ENCODE results near the gene CHD3. TPM values are rescaled to one million over a fixed set of nuclear protein-coding genes. Genes with fewer than 3 reads are reported as not detected.

CHD3 gene
- total and polyA plus RNA-seq, 2 donors (not counting 1 experiment from before 2014, with no cell fraction given), result 68.1 to 69.1 TPM

GRCh38 chr17:7857713-7858521 lies 30.7 kb upstream of the CHD3 start, which contains the start of gene CYB5D1:
Gene CYB5D1 (plus strand): TSS chr17:7858003. CDS start chr17:7858135, 132 bp downstream.
- CTCF ChIA-PET, result interaction anchor here (0.6 to 2.6 kb wide), 24 partner anchors 13 to 252 kb away, joined by 3 to 53 read pairs (median 4); partner anchors contain the start of genes CNTROB, KDM6B, TP53 and TRAPPC1
- H3K4me1 Mint-ChIP-seq, result peaks cover 5% of the 10 kb centered on the region
- peak; percentile 54 for ATAC-seq (ENCODE audit: low read depth)
- WGBS (ENCODE audit: insufficient coverage), result 11% methylated on average over 48 of the region's 48 CpGs
- POLR2A ChIA-PET, result interaction anchor here (0.9 to 1.7 kb wide), 11 partner anchors 13 to 390 kb away, joined by 3 to 21 read pairs (median 5); partner anchors contain the start of genes CNTROB, CTC1, KDM6B and RNF227
- Histone ChIP-seq H3K79me2 (ENCODE audit: control insufficient read depth, insufficient read depth, low read length) (peaks cover 9% of the 10 kb centered on the region), H4K20me1 (ENCODE audit: control insufficient read depth, insufficient read depth, low read length, poor library complexity, severe bottlenecking) (peaks cover 12% of the 10 kb centered on the region), H3K4me2 (replicated peaks; ENCODE audit: low read depth, low read length, poor library complexity, severe bottlenecking) (peak within 1 kb of the TSS; percentile 83), H3K36me3 (replicated peaks in 1 of 2; ENCODE audit: control extremely low read depth in 1 of 2, control insufficient read depth in 1 of 2, extremely low read depth in 1 of 2, insufficient read depth in 2 of 2, low read length in 1 of 2) (peaks cover 0 to 3% of the 10 kb centered on the region in 2 experiments), H3K9ac (ENCODE audit: low read length) (peak within 1 kb of the TSS; percentile 82), H3K27ac (ENCODE audit: low read length in 2 of 2) (peak within 1 kb of the TSS; percentile 85 to 90), H3K27me3 (replicated peaks in 1 of 4; ENCODE audit: control extremely low read depth in 1 of 4, control insufficient read depth in 3 of 4, insufficient read depth in 4 of 4, low read length in 3 of 4) (no peaks in the 10 kb centered on the region), H3K4me3 (ENCODE audit: control extremely low read depth in 1 of 5, extremely low read depth in 1 of 5, insufficient read depth in 1 of 5, low read depth in 2 of 5, low read length in 4 of 5) (peak within 1 kb of the TSS; percentile 57 to 92 (median 85)), H2AFZ (ENCODE audit: insufficient read depth, low read depth, low read length, poor library complexity, severe bottlenecking) (peak within 1 kb of the TSS; percentile 87), H3K9me3 (ENCODE audit: control extremely low read depth in 1 of 3, control insufficient read depth in 2 of 3, insufficient read depth in 1 of 3, low read length in 2 of 3) (no peaks in the 10 kb centered on the region), H3K4me1 (ENCODE audit: control insufficient read depth in 2 of 2, insufficient read depth in 2 of 2, low read length in 2 of 2) (peaks cover 20 to 31% of the 10 kb centered on the region in 2 donors)
- no peaks in the 10 kb centered on the region for H3K9me3 Mint-ChIP-seq (ENCODE audit: insufficient read depth)
- TF ChIP-seq EZH2 (IDR thresholded peaks at IDR 0.05; ENCODE audit: borderline replicate concordance, insufficient read depth, low read depth, low read length, poor library complexity, severe bottlenecking) (no peak), CTCF (IDR thresholded peaks at IDR 0.05) (no peak)
- H3K27me3 Mint-ChIP-seq, result no peaks in the 10 kb centered on the region
- H3K27ac Mint-ChIP-seq, result peak within 1 kb of the TSS; percentile 66
- intact Hi-C loops (cut with micrococcal nuclease), result loop anchor here (1.0 to 5.0 kb wide), 9 partner anchors 14 to 606 kb away; partner anchors contain the start of genes CHD3, CNTROB, CTDNEP1 and ELP5
- no peak within 1 kb of the TSS for H3K4me3 Mint-ChIP-seq
- peak; percentile 97 for DNase-seq

Measured in B cell (primary cell).